ENCODE measurements around the gene LRCH1. TPM values are rescaled to one million over a fixed set of nuclear protein-coding genes. Genes with fewer than 3 reads are reported as not detected.

The LRCH1 gene
- total and polyA plus RNA-seq, 10 of the 15 experiments (the other 5 are each of a cell fraction or from before 2014, with no cell fraction given) = 5.3 to 48.9 (median 14.4) TPM

DNA sequence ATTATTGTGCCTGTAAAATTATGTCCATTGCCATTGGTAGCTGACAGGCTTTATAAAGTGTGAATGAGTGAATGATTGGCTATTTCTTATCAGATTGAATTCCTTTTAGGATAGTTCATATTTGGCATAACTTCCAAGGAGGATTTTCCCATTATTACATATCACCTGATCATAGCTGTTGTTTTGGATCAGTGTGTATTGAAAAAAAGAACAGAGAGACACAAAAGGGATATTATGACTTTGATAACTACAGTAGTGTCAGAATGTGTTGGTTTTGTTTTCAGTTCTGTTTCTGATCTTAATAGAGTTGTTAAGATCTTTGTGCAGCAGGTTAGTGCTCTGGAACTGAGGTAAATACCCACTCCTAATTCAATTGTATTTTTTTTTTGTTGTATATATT lies 103.8 kb downstream of the LRCH1 start (continued):
- no peak for TF ChIP-seq TCF7 (IDR thresholded peaks at IDR 0.05; ENCODE audit: borderline replicate concordance)
- TF ChIP-seq, protein P1, sequence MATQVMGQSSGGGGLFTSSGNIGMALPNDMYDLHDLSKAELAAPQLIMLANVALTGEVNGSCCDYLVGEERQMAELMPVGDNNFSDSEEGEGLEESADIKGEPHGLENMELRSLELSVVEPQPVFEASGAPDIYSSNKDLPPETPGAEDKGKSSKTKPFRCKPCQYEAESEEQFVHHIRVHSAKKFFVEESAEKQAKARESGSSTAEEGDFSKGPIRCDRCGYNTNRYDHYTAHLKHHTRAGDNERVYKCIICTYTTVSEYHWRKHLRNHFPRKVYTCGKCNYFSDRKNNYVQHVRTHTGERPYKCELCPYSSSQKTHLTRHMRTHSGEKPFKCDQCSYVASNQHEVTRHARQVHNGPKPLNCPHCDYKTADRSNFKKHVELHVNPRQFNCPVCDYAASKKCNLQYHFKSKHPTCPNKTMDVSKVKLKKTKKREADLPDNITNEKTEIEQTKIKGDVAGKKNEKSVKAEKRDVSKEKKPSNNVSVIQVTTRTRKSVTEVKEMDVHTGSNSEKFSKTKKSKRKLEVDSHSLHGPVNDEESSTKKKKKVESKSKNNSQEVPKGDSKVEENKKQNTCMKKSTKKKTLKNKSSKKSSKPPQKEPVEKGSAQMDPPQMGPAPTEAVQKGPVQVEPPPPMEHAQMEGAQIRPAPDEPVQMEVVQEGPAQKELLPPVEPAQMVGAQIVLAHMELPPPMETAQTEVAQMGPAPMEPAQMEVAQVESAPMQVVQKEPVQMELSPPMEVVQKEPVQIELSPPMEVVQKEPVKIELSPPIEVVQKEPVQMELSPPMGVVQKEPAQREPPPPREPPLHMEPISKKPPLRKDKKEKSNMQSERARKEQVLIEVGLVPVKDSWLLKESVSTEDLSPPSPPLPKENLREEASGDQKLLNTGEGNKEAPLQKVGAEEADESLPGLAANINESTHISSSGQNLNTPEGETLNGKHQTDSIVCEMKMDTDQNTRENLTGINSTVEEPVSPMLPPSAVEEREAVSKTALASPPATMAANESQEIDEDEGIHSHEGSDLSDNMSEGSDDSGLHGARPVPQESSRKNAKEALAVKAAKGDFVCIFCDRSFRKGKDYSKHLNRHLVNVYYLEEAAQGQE (IDR thresholded peaks at IDR 0.05; ENCODE audit: low read depth, low read length) = no peak
- peak; percentile 23 to 51; a peak in 1 of 4 replicates for TF ChIP-seq EP300 (IDR thresholded peaks at IDR 0.05; ENCODE audit: borderline replicate concordance in 1 of 2, control insufficient read depth in 1 of 2, low read depth in 2 of 2, low read length in 2 of 2)
- no peak for TF ChIP-seq SIX5 (IDR thresholded peaks at IDR 0.05; ENCODE audit: low read depth, low read length, severe bottlenecking)
- peak; percentile 56; the same call in 1 of the 2 replicates for TF ChIP-seq SPI1 (IDR thresholded peaks at IDR 0.05; ENCODE audit: borderline replicate concordance, insufficient read depth, low read depth, low read length)
- TF ChIP-seq NFIC (IDR thresholded peaks at IDR 0.05; ENCODE audit: low read depth, low read length) = peak; percentile 49
- no peak for TF ChIP-seq GABPA (IDR thresholded peaks at IDR 0.05; ENCODE audit: low read depth)

DNA sequence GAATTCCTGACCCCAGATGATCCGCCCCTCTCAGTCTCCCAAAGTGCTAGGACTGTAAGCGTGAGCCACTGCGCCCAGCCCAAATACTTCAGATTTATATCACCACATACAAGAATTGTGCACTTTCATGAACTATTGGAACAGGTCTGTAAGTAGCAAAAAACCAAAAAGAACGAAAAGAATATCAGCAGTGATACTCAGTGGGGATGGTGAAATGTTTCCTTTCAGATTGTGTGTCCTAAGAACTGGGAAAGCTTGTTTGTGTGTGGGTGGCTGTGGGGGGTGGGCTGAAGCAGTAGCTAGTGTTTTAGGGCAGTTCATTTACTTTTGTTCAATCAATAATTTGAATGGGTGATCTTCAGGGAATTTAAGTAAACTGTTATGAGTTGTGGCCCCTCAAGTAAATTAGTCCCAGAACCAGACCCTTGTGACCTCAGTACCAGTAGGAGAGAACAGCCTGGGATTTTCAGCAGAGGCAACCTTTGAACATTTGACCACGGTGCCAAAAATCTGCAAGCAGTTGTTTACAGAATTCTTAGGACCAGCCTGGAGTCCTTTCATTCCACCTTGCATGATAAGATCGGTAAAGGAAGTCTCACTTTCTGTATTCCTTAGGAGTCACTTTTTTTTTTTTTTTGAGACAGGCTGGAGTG lies 106.6 kb downstream of the LRCH1 start:
- Histone ChIP-seq H3K4me1 (ENCODE audit: control insufficient read depth, insufficient read depth, low read length) (peaks cover 51% of the 10 kb centered on the region), H3K36me3 (ENCODE audit: control insufficient read depth in 2 of 2, insufficient read depth in 2 of 2, low read length in 1 of 2) (no peaks in the 10 kb centered on the region; a peak in 1 of 4 replicates), H4K20me1 (ENCODE audit: control insufficient read depth, insufficient read depth) (no peaks in the 10 kb centered on the region), H3K27ac (ENCODE audit: control insufficient read depth, insufficient read depth) (no peak overlapping the region), H3K27me3 (replicated peaks in 1 of 2; ENCODE audit: control insufficient read depth in 2 of 2, insufficient read depth in 2 of 2, low read length in 1 of 2) (no peaks in the 10 kb centered on the region), H3K9me3 (replicated peaks; ENCODE audit: control insufficient read depth, insufficient read depth, low read length) (no peaks in the 10 kb centered on the region), H3K4me3 (no peak overlapping the region), H3K79me2 (ENCODE audit: control insufficient read depth, insufficient read depth, low read length) (peaks cover 83% of the 10 kb centered on the region), H3K9ac (ENCODE audit: control insufficient read depth, insufficient read depth, low read length) (no peak overlapping the region), H2AFZ (ENCODE audit: control insufficient read depth, low read depth, low read length) (no peak overlapping the region), H3K4me2 (ENCODE audit: control insufficient read depth, insufficient read depth) (no peak overlapping the region)
- RAD21 ChIA-PET (ENCODE audit: unreplicated experiment) = interaction anchor here (1.6 to 3.9 kb wide), 4 partner anchors 13 to 107 kb away, joined by 4 to 18 read pairs (median 11); partner anchors contain the start of gene LRCH1
- DNase-seq (ENCODE audit: low read depth, low spot score) = no peak
- CTCF ChIA-PET = interaction anchor here (0.6 to 2.2 kb wide), 4 partner anchors 30 to 108 kb away, joined by 3 to 7 read pairs (median 4); no protein-coding TSS in a partner anchor
- WGBS (ENCODE audit: insufficient coverage, insufficient replicate concordance, low lambda C conversion rate, missing lambda C conversion rate) = 97% methylated on average over 6 of the region's 6 CpGs
- no peak for ATAC-seq
- BruUV-seq (replicated peaks) = no TSS peak
- POLR2A ChIA-PET = interaction anchor here (0.9 to 2.0 kb wide), 4 partner anchors 17 to 30 kb away, joined by 3 to 8 read pairs (median 5); no protein-coding TSS in a partner anchor
- FAIRE-seq = no peak
- intact Hi-C loops (cut with micrococcal nuclease; ENCODE audit: unreplicated experiment) = no loop called here
- in situ Hi-C loops (cut with MboI) = no loop called here
- SMC1A ChIA-PET (ENCODE audit: uncharacterized antibody, unreplicated experiment) = interaction anchor here (0.7 to 18.5 kb wide), 6 partner anchors 6 to 104 kb away, joined by 3 to 456 read pairs (median 5); no protein-coding TSS in a partner anchor
- no peak for TF ChIP-seq EP300 (IDR thresholded peaks at IDR 0.05; ENCODE audit: borderline replicate concordance in 1 of 2, control insufficient read depth in 1 of 2, low read depth in 2 of 2, low read length in 2 of 2)
- TF ChIP-seq, protein P2, sequence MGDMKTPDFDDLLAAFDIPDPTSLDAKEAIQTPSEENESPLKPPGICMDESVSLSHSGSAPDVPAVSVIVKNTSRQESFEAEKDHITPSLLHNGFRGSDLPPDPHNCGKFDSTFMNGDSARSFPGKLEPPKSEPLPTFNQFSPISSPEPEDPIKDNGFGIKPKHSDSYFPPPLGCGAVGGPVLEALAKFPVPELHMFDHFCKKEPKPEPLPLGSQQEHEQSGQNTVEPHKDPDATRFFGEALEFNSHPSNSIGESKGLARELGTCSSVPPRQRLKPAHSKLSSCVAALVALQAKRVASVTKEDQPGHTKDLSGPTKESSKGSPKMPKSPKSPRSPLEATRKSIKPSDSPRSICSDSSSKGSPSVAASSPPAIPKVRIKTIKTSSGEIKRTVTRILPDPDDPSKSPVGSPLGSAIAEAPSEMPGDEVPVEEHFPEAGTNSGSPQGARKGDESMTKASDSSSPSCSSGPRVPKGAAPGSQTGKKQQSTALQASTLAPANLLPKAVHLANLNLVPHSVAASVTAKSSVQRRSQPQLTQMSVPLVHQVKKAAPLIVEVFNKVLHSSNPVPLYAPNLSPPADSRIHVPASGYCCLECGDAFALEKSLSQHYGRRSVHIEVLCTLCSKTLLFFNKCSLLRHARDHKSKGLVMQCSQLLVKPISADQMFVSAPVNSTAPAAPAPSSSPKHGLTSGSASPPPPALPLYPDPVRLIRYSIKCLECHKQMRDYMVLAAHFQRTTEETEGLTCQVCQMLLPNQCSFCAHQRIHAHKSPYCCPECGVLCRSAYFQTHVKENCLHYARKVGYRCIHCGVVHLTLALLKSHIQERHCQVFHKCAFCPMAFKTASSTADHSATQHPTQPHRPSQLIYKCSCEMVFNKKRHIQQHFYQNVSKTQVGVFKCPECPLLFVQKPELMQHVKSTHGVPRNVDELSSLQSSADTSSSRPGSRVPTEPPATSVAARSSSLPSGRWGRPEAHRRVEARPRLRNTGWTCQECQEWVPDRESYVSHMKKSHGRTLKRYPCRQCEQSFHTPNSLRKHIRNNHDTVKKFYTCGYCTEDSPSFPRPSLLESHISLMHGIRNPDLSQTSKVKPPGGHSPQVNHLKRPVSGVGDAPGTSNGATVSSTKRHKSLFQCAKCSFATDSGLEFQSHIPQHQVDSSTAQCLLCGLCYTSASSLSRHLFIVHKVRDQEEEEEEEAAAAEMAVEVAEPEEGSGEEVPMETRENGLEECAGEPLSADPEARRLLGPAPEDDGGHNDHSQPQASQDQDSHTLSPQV (IDR thresholded peaks at IDR 0.05) = no peak
- TF ChIP-seq, protein P3, sequence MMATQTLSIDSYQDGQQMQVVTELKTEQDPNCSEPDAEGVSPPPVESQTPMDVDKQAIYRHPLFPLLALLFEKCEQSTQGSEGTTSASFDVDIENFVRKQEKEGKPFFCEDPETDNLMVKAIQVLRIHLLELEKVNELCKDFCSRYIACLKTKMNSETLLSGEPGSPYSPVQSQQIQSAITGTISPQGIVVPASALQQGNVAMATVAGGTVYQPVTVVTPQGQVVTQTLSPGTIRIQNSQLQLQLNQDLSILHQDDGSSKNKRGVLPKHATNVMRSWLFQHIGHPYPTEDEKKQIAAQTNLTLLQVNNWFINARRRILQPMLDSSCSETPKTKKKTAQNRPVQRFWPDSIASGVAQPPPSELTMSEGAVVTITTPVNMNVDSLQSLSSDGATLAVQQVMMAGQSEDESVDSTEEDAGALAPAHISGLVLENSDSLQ (IDR thresholded peaks at IDR 0.05) = no peak

Data from GM12878 (cell line).